Esophagus muscularis mucosa (tissue), 4 donors: ENCODE results near the gene RBM43. TPM values are rescaled to one million over a fixed set of nuclear protein-coding genes. Genes with fewer than 3 reads are reported as not detected.

Experiments used
- DNase-seq: peaks from one replicate; pipeline ENCODE4 v3.0.0-alpha.2; 2017; ENCODE audit errors: extremely low spot score
- H3K27ac ChIP-seq, 4 donors: fragments of 200-600 bp; sonication (generic); replicated peaks in 1 of 4; 1 replicate in 3 of 4; 2 replicates in 1 of 4; pipeline ENCODE4 v1.5.1; 2016 to 2019; ENCODE audit warnings: mild to moderate bottlenecking in 1 of 4
- H3K27me3 ChIP-seq, 4 donors: fragments of 200-600 bp; sonication (generic); one replicate each; pipeline versions ENCODE4 v1.5.1 to v1.6.0; 2016 to 2019
- H3K36me3 ChIP-seq, 4 donors: fragments of 200-600 bp; sonication (generic); one replicate each; pipeline ENCODE4 v1.5.1; 2016 to 2019
- H3K4me1 ChIP-seq, 4 donors: fragments of 200-600 bp; sonication (generic); one replicate each; pipeline ENCODE4 v1.5.1; 2016 to 2019
- H3K4me3 ChIP-seq, 4 donors: fragments of 200-600 bp; sonication (generic); 1 replicate in 2 of 4; 2 replicates in 2 of 4; pipeline ENCODE4 v1.5.1; 2016 to 2019; ENCODE audit warnings: mild to moderate bottlenecking in 4 of 4, moderate library complexity in 1 of 4
- H3K9me3 ChIP-seq, 4 donors: fragments of 200-600 bp; sonication (generic); 1 replicate in 3 of 4; 2 replicates in 1 of 4; pipeline ENCODE4 v1.5.1; 2016 to 2019
- EP300 ChIP-seq: sonication (generic); formaldehyde crosslinking; IDR thresholded peaks from one replicate; pipeline ENCODE4 v1.6.1; 2017; ENCODE audit warnings: antibody characterized with exemption
- POLR2A ChIP-seq: fragments of 450-650 bp; IDR thresholded peaks from one replicate; pipeline ENCODE4 v1.6.1; 2017; ENCODE audit warnings: antibody characterized with exemption, moderate library complexity, mild to moderate bottlenecking, low read depth
- POLR2AphosphoS5 ChIP-seq, 2 donors: sonication (generic); formaldehyde crosslinking; IDR thresholded peaks; one replicate each; pipeline ENCODE4 v1.6.1; 2017; ENCODE audit warnings: antibody characterized with exemption in 2 of 2
- WGBS: methylation state at CpG from one replicate; pipeline ENCODE4 v1.1.5; 2018; 5-methylcytosine and 5-hydroxymethylcytosine counted together
- intact Hi-C: fragments of 100-400 bp; cut with DNase I; formaldehyde crosslinking; loops from one replicate; pipeline ENCODE4 v1.15.1; 2023
- total RNA-seq, 4 donors: library from RNA; depleted of rRNA; stranded (reverse); fragments of >200 nt; gene quantifications; one replicate each; pipeline versions ENCODE4 v1.1.0 to v1.2.1, GENCODE V29; 2016
- TF ChIP-seq, protein P1 (sequence below), 3 experiments: fragments of 200-600 bp in 2 of 3; fragments of 450-650 bp in 1 of 3; sonication (generic) in 2 of 3; IDR thresholded peaks; one replicate each; pipeline ENCODE4 v1.5.1; 2017 to 2019; ENCODE audit warnings: antibody characterized with exemption in 3 of 3, mild to moderate bottlenecking in 2 of 3, moderate library complexity in 1 of 3

The RBM43 gene
- total RNA-seq, 4 donors from 2014 or later = 3.3 to 8.3 (median 5.0) TPM

DNA sequence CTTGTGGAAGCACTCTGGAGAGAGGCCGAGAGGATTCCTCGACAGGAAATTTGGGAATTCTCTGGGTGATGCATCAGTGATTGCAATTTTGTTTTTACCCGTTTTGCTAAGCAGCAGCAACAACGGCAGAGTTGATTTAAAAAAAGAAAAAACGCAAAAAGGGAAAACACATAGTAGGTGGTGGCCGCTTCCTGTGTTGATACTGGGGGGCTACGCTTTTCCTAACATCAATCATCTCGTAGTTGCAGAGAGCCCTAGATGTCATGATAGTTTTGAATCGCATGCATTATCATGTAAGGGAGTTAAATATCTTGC is 271 bp upstream of the RBM43 start:
- intact Hi-C loops = loop anchor here (10.0 kb wide), 1 partner anchor 153 kb away; no protein-coding TSS in a partner anchor
- Histone ChIP-seq H3K9me3 (no peaks in the 10 kb centered on the region), H3K36me3 (no peaks in the 10 kb centered on the region), H3K4me1 (peaks cover 7 to 39% (median 36%) of the 10 kb centered on the region in 4 donors), H3K27me3 (no peaks in the 10 kb centered on the region), H3K4me3 (peak overlapping the region; percentile 74 to 99 (median 90)), H3K27ac (peak overlapping the region; percentile 94 to 99 (median 96))
- WGBS = 5% methylated on average over 9 of the region's 9 CpGs
- TF ChIP-seq POLR2AphosphoS5 (IDR thresholded peaks at IDR 0.05) (peak in 1 of 2 donors; percentile 29), EP300 (no peak)
- no peak for DNase-seq

DNA sequence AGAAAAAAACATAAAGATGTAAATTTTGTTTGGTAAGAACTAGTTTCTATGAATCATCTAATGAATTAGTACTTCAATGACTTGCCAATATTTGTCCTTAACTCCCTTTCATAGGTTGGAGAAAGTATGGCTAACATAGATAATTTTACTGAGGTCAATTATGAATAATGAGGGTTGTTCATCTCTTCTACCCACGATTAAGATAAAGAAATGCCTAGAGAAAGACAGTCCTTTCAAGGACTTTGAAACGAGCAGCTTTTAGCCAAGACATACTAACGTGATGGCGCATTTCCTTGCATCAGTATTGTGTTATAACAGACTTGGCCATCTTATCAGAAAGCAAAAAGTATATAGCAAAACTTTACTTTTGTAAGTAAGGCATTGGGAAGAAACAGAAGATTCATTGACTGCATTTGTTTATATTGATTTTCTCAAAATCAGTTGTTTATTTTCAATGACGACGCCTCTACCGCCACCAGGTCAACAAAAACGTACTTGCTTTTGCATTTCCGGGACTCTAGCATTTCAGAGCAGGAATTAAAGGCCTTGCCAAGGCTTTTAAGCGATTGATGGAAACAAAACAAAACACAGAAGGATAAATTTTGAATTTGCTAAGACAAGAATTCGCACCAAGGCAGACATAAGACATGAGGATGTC is 961 bp downstream of the RBM43 start:
- Histone ChIP-seq H3K4me3 (peak overlapping the region; percentile 74 to 99 (median 90)), H3K27me3 (no peaks in the 10 kb centered on the region), H3K27ac (peak overlapping the region; percentile 94 to 99 (median 96)), H3K4me1 (peaks cover 7 to 39% (median 36%) of the 10 kb centered on the region in 4 donors), H3K36me3 (no peaks in the 10 kb centered on the region), H3K9me3 (no peaks in the 10 kb centered on the region)
- no peak for TF ChIP-seq EP300
- 12% methylated on average over 11 of the region's 11 CpGs for WGBS
- DNase-seq = no peak
- intact Hi-C loops = loop anchor here (10.0 kb wide), 1 partner anchor 154 kb away; no protein-coding TSS in a partner anchor

DNA sequence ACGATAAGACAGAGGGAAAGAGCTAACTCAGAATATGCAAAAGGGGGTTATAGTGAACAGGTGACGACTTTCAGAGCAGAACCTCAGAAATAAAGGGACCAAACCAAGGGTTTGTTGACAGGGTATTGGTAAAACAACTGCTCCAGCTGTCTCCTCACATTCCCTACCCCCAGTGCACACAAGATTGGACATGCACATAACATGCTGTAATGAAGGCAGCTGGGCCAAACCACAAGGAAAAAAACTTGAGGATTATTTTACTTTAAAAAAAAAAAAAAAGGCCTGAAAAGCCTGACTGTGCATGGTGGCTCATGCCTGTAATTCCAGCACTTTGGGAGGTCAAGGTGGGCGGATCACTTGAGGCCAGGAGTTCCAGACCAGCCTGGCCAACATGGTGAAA is 3.5 kb downstream of the RBM43 start:
- TF ChIP-seq EP300 (no peak), POLR2A (no peak), POLR2AphosphoS5 (IDR thresholded peaks at IDR 0.05) (no peak)
- TF ChIP-seq, protein P1, sequence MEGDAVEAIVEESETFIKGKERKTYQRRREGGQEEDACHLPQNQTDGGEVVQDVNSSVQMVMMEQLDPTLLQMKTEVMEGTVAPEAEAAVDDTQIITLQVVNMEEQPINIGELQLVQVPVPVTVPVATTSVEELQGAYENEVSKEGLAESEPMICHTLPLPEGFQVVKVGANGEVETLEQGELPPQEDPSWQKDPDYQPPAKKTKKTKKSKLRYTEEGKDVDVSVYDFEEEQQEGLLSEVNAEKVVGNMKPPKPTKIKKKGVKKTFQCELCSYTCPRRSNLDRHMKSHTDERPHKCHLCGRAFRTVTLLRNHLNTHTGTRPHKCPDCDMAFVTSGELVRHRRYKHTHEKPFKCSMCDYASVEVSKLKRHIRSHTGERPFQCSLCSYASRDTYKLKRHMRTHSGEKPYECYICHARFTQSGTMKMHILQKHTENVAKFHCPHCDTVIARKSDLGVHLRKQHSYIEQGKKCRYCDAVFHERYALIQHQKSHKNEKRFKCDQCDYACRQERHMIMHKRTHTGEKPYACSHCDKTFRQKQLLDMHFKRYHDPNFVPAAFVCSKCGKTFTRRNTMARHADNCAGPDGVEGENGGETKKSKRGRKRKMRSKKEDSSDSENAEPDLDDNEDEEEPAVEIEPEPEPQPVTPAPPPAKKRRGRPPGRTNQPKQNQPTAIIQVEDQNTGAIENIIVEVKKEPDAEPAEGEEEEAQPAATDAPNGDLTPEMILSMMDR (IDR thresholded peaks at IDR 0.05) = no peak
- Histone ChIP-seq H3K4me1 (peaks cover 7 to 39% (median 36%) of the 10 kb centered on the region in 4 donors), H3K27me3 (no peaks in the 10 kb centered on the region), H3K4me3 (no peak overlapping the region), H3K9me3 (no peaks in the 10 kb centered on the region), H3K27ac (no peak overlapping the region), H3K36me3 (peaks cover 0 to 21% (median 9%) of the 10 kb centered on the region in 4 donors)
- DNase-seq = no peak
- intact Hi-C loops = no loop called here
- WGBS = 92% methylated on average over 3 of the region's 3 CpGs

DNA sequence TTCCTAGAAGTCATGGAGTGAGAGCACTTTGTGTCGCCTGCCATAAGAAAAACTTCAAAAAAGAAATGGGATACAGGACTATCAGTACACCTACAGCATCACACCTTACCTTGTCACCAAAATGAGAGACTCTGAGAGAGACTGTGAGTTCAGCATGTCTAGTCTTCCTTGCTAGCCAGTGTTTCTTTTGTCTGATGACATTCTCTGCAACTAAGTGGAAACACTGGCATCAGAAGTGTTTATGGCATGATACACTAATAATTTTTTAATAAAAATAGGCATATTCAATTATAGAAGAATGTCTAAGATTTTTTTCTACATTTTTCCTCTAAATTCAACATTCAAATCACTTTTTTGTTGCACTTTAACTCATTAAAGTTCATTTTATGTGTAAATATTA is 9.0 kb downstream of the RBM43 start:
- H3K4me3 ChIP-seq = no peak overlapping the region
- H3K27ac ChIP-seq = no peak overlapping the region
- TF ChIP-seq, protein P1 (IDR thresholded peaks at IDR 0.05) = no peak
- TF ChIP-seq POLR2AphosphoS5 (IDR thresholded peaks at IDR 0.05) (no peak), POLR2A (no peak), EP300 (no peak)
- H3K9me3 ChIP-seq = peaks cover 0 to 19% (median 17%) of the 10 kb centered on the region in 4 donors
- intact Hi-C loops = no loop called here
- H3K36me3 ChIP-seq = peaks cover 30 to 72% (median 45%) of the 10 kb centered on the region in 4 donors
- H3K27me3 ChIP-seq = no peaks in the 10 kb centered on the region
- DNase-seq = no peak
- 95% methylated on average over 1 of the region's 1 CpG for WGBS
- H3K4me1 ChIP-seq = peaks cover 0 to 7% (median 4%) of the 10 kb centered on the region in 4 donors

DNA sequence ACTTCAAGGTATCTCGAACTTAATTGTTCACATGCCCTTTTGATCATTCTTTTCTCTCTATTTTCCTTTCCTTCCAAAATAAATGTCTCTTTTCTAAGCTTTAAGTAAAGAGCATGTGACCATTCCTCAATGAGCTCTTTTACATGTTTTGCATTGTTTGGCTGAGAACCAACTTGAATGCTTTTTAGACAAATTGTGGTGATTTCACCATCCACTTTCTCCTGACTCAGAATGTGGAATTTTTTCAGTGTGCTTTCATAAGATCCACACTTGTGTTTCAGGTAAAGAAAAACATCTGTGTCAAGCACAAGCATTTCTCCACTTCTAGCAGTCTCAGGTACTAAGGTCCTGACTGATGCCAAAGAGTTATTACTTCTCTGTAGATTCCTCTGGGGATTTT is 10.7 kb downstream of the RBM43 start:
- Histone ChIP-seq H3K36me3 (peaks cover 30 to 72% (median 45%) of the 10 kb centered on the region in 4 donors), H3K4me1 (no peaks in the 10 kb centered on the region), H3K9me3 (peaks cover 0 to 30% (median 24%) of the 10 kb centered on the region in 4 donors), H3K27me3 (no peaks in the 10 kb centered on the region), H3K4me3 (no peak overlapping the region), H3K27ac (no peak overlapping the region)
- intact Hi-C loops = no loop called here
- whole genome bisulfite sequencing = 86% methylated on average over 1 of the region's 1 CpG
- DNase-seq = no peak
- TF ChIP-seq, protein P1 (IDR thresholded peaks at IDR 0.05) = no peak
- TF ChIP-seq POLR2A = no peak
- TF ChIP-seq EP300 = no peak
- no peak for TF ChIP-seq POLR2AphosphoS5 (IDR thresholded peaks at IDR 0.05)

DNA sequence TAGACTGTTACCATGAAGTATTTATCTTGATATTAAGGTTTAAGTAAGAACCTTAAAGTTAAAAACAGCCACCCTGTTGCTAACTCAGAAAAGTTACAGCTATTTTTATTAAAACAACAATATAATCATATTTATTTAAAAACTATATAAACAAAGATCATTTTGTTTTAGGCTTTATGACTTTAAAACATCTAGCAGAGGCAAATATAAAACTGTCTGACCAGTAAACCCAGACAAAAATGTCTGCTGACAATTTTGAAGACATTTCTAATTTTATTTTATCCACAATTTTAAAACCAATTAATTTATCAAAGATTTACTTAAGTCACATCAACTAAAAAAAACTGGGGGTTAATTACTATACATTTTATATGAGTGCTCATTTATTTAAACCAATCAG is 14.2 kb downstream of the RBM43 start:
- DNase-seq = no peak
- no peaks in the 10 kb centered on the region for H3K27me3 ChIP-seq
- no peaks in the 10 kb centered on the region for H3K4me1 ChIP-seq
- H3K36me3 ChIP-seq = peaks cover 30 to 45% (median 35%) of the 10 kb centered on the region in 4 donors
- peaks cover 0 to 30% (median 24%) of the 10 kb centered on the region in 4 donors for H3K9me3 ChIP-seq
- H3K27ac ChIP-seq = no peak overlapping the region
- intact Hi-C loops = no loop called here
- H3K4me3 ChIP-seq = no peak overlapping the region
- no peak for TF ChIP-seq EP300
- TF ChIP-seq, protein P1 (IDR thresholded peaks at IDR 0.05) = no peak
- no peak for TF ChIP-seq POLR2AphosphoS5 (IDR thresholded peaks at IDR 0.05)
- TF ChIP-seq POLR2A = no peak
